ENCODE data around the gene SRSF9.

The SRSF9 gene

DNA sequence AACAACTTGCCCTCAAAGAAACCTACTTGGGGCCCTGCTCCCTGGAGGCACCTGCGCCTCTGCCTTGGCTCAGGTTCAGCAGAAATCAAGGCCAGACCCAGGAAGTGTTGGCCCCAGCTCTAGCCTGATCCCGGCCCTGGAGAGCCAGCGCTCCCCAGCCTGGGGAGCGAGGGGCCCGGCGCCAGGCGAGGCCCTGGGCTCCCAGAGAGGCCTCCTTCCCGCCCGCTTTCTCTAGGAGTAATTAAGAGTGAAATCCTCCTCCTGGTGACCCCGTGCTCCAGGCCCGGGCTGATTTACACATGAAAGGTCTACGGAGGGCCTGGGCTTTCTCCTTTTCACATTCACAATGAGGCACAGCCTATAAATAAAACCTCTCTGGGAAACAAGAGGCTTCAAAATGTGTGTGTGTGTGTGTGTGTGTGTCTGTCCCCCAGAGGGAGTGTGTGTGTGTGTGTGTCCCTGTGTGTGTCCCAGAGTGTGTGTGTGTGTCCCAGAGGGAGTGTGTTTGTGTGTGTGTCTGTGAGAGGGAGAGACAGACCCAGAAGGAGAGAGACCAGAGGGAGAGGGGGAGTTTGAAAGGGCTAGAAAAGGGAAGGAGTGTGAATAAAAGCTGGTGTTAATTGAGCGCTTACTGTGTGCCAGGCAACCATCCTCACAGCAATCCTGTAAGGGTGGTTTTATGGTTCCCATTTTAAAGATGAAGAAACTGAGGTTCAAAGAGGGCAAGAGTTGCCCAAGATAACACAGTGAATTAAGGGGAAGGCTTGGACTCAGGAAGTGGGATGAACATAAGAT, 55.5 kb downstream of the SRSF9 start:
- in situ Hi-C loops (cut with MboI; ENCODE audit: low pct_unique_long_range_greater_than_20kb, low sequenced_read_pairs, unreplicated experiment): no loop called here
- TF ChIP-seq, protein P1, sequence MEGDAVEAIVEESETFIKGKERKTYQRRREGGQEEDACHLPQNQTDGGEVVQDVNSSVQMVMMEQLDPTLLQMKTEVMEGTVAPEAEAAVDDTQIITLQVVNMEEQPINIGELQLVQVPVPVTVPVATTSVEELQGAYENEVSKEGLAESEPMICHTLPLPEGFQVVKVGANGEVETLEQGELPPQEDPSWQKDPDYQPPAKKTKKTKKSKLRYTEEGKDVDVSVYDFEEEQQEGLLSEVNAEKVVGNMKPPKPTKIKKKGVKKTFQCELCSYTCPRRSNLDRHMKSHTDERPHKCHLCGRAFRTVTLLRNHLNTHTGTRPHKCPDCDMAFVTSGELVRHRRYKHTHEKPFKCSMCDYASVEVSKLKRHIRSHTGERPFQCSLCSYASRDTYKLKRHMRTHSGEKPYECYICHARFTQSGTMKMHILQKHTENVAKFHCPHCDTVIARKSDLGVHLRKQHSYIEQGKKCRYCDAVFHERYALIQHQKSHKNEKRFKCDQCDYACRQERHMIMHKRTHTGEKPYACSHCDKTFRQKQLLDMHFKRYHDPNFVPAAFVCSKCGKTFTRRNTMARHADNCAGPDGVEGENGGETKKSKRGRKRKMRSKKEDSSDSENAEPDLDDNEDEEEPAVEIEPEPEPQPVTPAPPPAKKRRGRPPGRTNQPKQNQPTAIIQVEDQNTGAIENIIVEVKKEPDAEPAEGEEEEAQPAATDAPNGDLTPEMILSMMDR (IDR thresholded peaks at IDR 0.05; ENCODE audit: extremely low read depth, insufficient read depth, missing control alignments): no peak
- no peak for DNase-seq (ENCODE audit: low spot score)

DNA sequence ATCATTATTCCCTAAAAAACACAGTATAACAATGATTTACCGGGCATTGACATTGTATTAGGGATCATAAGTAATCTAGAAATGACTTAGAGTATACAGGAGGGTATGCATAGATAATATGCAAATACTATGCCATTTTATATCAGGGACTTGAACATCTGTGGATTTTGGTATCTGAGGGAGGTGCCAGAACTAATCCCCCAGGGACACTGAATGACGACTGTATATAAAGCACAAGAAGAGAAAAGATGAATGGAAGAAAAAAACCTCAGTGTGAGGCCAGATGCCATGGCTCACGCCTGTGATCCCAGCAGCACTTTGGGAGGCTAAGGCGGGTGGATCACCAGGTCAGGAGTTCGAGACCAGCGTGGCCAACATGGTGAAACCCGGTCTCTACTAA, 57.1 kb downstream of the SRSF9 start:
- in situ Hi-C loops (cut with MboI; ENCODE audit: low pct_unique_long_range_greater_than_20kb, low sequenced_read_pairs, unreplicated experiment): no loop called here
- no peak for DNase-seq (ENCODE audit: low spot score)
- TF ChIP-seq, protein P1 (IDR thresholded peaks at IDR 0.05; ENCODE audit: extremely low read depth, insufficient read depth, missing control alignments): no peak

Measured in GM13977 (cell line).